ENCODE measurements around the gene RAC3. TPM values are rescaled to one million over a fixed set of nuclear protein-coding genes. Genes with fewer than 3 reads are reported as not detected.

Gene RAC3
- total RNA-seq, 1 donor from 2014 or later: 0.97 TPM

GRCh38 chr17:82060001-82060380 is 28.5 kb downstream of the RAC3 start:
- DNase-seq: no peak
- ATAC-seq (ENCODE audit: poor library complexity): no peak
- intact Hi-C loops (cut with DNase I): no loop called here

- ATAC-seq (ENCODE audit: poor library complexity) (no peak), DNase-seq (no peak)
- intact Hi-C loops (cut with DNase I): no loop called here
These were observed 29.1 kb downstream of the RAC3 start for GRCh38 chr17:82060614-82061013.

GRCh38 chr17:82061047-82061925 is 29.8 kb downstream of the RAC3 start:
- intact Hi-C loops (cut with DNase I): no loop called here
- DNase-seq (no peak), ATAC-seq (ENCODE audit: poor library complexity) (no peak)

- no peak for ATAC-seq (ENCODE audit: poor library complexity)
- DNase-seq: no peak
- intact Hi-C loops (cut with DNase I): no loop called here
These were observed 30.9 kb downstream of the RAC3 start for GRCh38 chr17:82062076-82062983.

GRCh38 chr17:82062984-82063368 is 31.5 kb downstream of the RAC3 start:
- no peak for DNase-seq
- intact Hi-C loops (cut with DNase I): no loop called here
- ATAC-seq (ENCODE audit: poor library complexity): no peak

GRCh38 chr17:82063424-82064415 is 32.2 kb downstream of the RAC3 start:
- no peak for DNase-seq
- ATAC-seq (ENCODE audit: poor library complexity): no peak
- intact Hi-C loops (cut with DNase I): no loop called here

- DNase-seq (no peak), ATAC-seq (ENCODE audit: poor library complexity) (no peak)
- intact Hi-C loops (cut with DNase I): no loop called here
These were observed 33.1 kb downstream of the RAC3 start for GRCh38 chr17:82064433-82065192.

GRCh38 chr17:82065193-82065637 is 33.7 kb downstream of the RAC3 start:
- ATAC-seq (ENCODE audit: poor library complexity) (peak; percentile 5), DNase-seq (no peak)
- intact Hi-C loops (cut with DNase I): no loop called here

- peak; percentile 80 for DNase-seq
- ATAC-seq (ENCODE audit: poor library complexity): peak; percentile 90
- intact Hi-C loops (cut with DNase I): no loop called here
These were observed 34.3 kb downstream of the RAC3 start, which contains the start of gene DUS1L for GRCh38 chr17:82065638-82066303. DUS1L (minus strand) TSS chr17:82065804; CDS start chr17:82065059, 745 bp downstream.

- no peak for ATAC-seq (ENCODE audit: poor library complexity)
- no peak for DNase-seq
- intact Hi-C loops (cut with DNase I): no loop called here
These were observed 39.1 kb downstream of the RAC3 start for GRCh38 chr17:82070611-82071010.

GRCh38 chr17:82072827-82073226 is 41.3 kb downstream of the RAC3 start:
- intact Hi-C loops (cut with DNase I): no loop called here
- no peak for DNase-seq
- no peak for ATAC-seq (ENCODE audit: poor library complexity)

- ATAC-seq (ENCODE audit: poor library complexity) (no peak), DNase-seq (no peak)
- intact Hi-C loops (cut with DNase I): no loop called here
These were observed 42.0 kb downstream of the RAC3 start for GRCh38 chr17:82073446-82073845.

- no peak for DNase-seq
- ATAC-seq (ENCODE audit: poor library complexity): no peak
- intact Hi-C loops (cut with DNase I): no loop called here
These were observed 44.7 kb downstream of the RAC3 start for GRCh38 chr17:82076018-82076784.

- intact Hi-C loops (cut with DNase I): no loop called here
- ATAC-seq (ENCODE audit: poor library complexity): peak; percentile 19
- DNase-seq: no peak
These were observed 45.5 kb downstream of the RAC3 start for GRCh38 chr17:82076785-82077591.

- DNase-seq (no peak), ATAC-seq (ENCODE audit: poor library complexity) (peak; percentile 34)
- intact Hi-C loops (cut with DNase I): no loop called here
These were observed 46.3 kb downstream of the RAC3 start for GRCh38 chr17:82077617-82078358.

All from Right ventricle myocardium superior (tissue), 1 donor.